NCI-H345 treated with DMSO at 0.1 percent for 48 hours (cell line): Measurements from ENCODE around the gene DYNC1LI2.
"Not testable (repeated sequence)": the region's sequence is repeated elsewhere in the genome, so short reads cannot be mapped to it uniquely, and the experiment has no call there.

ENCODE experiments used
- DNase-seq: peaks from one replicate; lab custom pipeline; 2025; ENCODE audit not compliant: unreplicated experiment; lab: John Stamatoyannopoulos, UW

Gene DYNC1LI2

GRCh38 chr16:66751303-66751991, at the start of gene DYNC1LI2:
TSS of gene DYNC1LI2 (minus strand) at chr16:66751609. CDS start at chr16:66751591, 18 bp downstream.
- peak; percentile 41 for DNase-seq

DNA sequence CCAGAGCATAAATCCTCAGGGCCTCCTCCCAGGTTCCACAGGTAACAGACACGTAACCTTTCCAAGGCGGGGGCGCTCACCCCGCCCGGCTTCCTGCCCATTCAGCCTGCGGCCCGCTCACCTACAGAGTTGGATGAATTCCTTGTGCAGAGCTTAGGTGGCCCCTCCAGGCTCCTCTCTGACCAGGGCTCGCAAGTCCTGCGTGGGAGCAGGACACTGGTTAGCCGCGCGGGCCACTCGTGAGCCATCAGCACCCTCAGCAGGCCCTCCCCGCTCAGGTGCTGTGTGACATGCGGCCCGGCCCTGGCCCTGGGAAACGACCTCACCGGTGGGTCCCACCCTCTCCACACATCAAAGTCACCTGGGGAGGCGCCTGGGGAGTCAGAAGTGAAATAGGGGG, 49.4 kb upstream of the DYNC1LI2 start:
- no peak for DNase-seq

DNA sequence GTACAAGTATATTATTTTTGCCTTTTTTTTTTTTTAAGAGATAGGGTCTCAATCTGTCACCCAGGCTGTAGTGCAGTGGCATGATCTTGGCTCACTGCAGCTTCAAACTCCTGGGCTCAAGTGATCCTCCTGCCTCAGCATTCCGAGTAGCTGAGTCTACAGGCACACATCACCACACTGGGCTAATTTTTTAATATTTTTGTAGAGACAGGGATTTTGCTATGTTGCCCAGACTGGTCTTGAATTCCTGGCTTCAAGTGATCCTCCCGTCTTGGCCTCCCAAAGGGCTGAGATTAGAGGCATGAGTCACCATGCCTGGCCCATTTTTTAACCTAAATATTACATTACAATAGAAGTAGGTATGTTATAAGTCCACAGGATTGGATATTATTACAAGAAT, 46.8 kb upstream of the DYNC1LI2 start:
- no peak for DNase-seq

GRCh38 chr16:66793984-66794383, 42.6 kb upstream of the DYNC1LI2 start:
- not testable (repeated sequence) for DNase-seq

- no peak for DNase-seq
These were observed 38.8 kb upstream of the DYNC1LI2 start for GRCh38 chr16:66790130-66790733.

GRCh38 chr16:66787427-66787826, 36.0 kb upstream of the DYNC1LI2 start:
- no peak for DNase-seq

GRCh38 chr16:66786551-66786950, 35.1 kb upstream of the DYNC1LI2 start:
- DNase-seq = no peak

- no peak for DNase-seq
These were observed 25.0 kb upstream of the DYNC1LI2 start for GRCh38 chr16:66776457-66776856.

- no peak for DNase-seq
These were observed 23.6 kb upstream of the DYNC1LI2 start for GRCh38 chr16:66774981-66775380.

DNA sequence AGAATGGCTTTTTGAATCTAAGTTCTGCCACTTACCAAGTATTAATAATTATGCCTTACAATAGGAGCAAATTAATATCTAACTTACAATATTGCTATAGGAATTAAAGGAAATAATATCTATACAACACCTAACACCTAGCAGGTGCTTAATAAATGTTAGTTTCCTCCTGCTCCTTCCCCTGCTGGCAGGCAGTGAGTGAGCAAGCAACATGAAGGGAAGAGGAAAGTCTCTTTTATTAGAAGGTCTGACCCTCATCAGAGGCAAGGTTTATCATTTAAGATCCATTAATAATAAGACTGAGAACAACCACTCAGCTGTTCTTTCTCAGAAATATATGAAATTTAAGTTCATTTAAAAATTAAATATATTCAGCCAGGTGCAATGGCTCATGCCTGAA, 6.7 kb upstream of the DYNC1LI2 start:
- DNase-seq = no peak

DNA sequence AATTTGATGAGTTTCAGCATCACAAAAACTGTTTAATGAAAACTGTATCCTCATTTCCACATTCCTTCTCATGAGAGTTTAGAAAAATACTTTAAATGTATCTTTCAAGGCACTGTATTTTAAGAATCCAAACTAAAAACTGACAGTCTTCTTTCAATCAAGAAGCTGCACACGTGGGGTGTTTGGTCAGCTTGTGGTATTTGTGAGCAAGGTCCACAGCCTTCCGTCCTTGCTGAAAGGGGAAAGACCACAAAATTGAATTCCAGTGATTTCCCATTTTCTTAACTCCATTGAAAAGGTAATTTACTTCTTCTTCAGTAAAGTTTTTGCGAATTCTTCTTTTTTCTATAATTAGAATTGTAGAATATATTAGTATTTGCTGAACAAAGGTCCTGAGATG, 3.4 kb upstream of the DYNC1LI2 start:
- no peak for DNase-seq

DNA sequence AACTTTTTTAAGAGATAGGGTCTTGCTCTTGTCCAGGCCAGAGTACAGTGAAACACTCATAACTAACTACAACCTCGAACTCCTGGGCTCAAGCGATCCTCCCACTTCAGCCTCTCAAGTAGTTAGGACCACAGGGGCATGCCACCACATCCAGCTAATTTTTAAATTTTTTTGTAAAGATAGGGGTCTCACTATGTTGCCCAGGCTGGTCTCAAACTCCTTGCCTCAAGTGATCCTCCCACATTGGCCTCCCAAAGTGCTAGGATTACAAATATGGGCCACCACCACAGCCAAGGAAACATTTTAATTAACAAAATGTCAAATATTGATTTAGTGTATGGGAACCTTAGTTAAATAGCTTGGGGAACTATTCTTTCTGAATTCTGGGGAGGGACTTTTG, 2.8 kb upstream of the DYNC1LI2 start:
- no peak for DNase-seq

- DNase-seq = no peak
These were observed 1.5 kb upstream of the DYNC1LI2 start for GRCh38 chr16:66752958-66753357.

GRCh38 chr16:66752379-66752778, 970 bp upstream of the DYNC1LI2 start:
- DNase-seq = no peak

DNA sequence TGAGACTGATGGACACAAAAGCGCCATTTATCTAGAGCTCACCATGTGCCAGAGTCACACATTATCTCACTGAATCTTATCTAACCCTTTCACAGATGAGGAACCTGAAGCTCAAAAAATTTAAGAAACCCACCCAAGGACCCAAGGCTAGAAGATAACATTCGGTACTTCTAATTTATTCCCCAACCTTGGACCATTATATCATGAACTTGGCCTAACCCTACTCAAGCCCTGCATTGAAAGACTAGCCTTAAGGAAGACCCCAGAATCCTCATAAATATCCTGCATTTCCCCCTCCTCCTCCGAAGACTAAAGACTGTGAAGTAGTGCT, 548 bp upstream of the DYNC1LI2 start:
- no peak for DNase-seq

GRCh38 chr16:66751053-66751302, 431 bp downstream of the DYNC1LI2 start:
- DNase-seq = no peak

GRCh38 chr16:66750279-66751052, 943 bp downstream of the DYNC1LI2 start:
- no peak for DNase-seq

DNA sequence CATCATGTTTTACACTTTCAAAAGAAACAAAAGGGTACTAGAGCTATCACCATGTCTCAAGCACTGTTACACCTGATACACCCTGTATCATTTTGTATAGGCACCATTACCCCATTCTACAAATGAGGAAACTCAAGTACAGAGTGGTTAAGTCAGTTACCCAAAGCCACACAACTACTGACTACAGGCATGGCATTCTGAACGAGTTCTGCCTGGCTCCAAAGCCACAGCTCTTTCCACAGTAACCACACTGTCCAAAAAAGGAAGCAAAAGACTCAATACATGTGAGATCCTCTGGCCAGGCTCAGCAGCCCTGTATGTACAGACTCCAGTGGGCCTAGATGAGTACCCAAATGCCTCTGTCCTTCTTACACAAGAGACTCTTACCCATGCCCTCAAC, 4.7 kb downstream of the DYNC1LI2 start:
- no peak for DNase-seq

DNA sequence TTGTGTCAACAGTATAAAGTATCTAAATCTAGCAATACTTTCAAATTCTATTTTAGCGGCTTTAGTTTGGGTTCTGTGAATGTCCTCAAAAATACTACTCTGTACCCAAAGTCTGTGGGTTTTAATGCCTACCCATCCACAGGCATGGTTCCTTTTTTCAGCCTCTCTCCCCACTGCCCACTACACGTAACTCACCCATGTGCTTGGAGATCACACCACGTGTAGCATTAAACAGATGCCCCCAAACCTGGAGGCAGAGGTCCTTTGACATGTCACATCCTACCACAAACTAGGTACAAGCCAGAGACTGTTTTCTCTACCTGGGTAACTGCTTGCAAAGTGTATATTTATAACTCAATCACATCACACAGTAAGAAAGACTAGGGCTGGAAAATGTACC, 5.4 kb downstream of the DYNC1LI2 start:
- DNase-seq = no peak

DNA sequence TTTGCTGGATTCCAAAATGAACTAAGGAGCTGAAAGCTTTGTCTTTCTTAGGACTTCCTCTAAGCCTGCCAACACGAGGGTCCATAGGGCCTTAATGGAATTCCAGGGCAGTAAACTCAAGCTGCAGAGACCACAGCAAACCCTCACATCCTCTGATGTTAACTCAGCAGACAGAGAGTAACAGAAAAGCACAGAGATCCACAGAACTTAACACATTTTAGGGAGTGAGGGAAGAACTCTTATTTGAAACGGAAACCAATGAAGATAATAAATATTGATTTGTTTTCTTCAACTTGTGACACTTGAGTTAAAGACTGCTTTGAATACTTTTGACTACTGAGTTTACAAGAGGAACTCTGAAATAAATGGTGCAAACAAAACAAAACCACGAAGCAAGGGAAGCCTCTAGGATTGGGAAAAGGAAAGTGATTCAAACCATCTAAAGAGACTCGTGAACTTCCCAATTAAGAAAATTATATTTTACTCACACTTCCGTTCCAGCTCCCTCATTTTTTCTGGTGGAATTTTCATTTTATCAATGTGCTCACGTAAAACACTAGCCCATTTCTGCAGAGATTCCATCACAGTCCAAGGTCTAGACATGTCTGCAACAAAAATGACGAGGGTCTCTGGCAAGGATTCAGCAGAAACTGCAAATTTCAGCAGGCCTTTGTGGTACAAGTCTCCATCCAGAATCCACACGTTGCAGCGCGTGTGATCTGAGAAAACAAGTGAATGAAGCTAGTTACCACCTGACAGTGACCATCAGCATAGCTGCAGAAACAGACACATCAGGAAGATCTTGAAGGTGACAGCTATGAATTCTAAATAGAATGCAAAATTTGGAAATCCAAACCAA, 9.2 kb downstream of the DYNC1LI2 start:
- no peak for DNase-seq

- no peak for DNase-seq
These were observed 10.1 kb downstream of the DYNC1LI2 start for GRCh38 chr16:66741169-66741900.
